ENCODE results near the gene CNOT10.

DNA sequence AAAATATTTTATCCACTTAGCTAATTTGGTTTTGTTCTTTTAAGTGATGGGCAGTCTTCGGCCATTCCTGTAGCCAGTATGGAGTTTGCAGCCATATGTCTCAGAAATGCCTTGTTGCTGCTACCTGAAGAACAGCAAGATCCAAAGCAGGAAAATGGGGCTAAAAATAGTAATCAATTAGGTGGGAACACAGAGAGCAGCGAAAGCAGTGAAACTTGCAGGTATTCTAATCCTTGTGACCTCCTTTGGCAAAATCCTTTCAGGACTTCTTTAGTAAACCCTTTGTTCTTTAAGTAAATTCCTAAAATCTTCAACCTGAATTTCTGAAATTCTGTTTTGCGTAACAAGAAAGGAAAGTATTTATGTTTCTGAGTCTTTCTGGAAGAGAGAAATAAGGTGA, 49.8 kb downstream of the CNOT10 start:
- TF ChIP-seq CTCF (conservative IDR thresholded peaks at IDR 0.05 in 1 of 2, IDR thresholded peaks at IDR 0.05 in 1 of 2; ENCODE audit: low read depth in 1 of 2, low read length in 2 of 2) = no peak
- no peak for TF ChIP-seq EZH2 (IDR thresholded peaks at IDR 0.05; ENCODE audit: low read length, missing control alignments)
